ENCODE results near the gene CD200R1. TPM values are rescaled to one million over a fixed set of nuclear protein-coding genes. Genes with fewer than 3 reads are reported as not detected.

Gene CD200R1
- total and polyA plus RNA-seq, 9 of the 15 experiments (the other 6 are each of a cell fraction or from before 2014, with no cell fraction given), result 0.04 to 0.23 (median 0.09) TPM; not detected in 5

- TF ChIP-seq, protein P1, sequence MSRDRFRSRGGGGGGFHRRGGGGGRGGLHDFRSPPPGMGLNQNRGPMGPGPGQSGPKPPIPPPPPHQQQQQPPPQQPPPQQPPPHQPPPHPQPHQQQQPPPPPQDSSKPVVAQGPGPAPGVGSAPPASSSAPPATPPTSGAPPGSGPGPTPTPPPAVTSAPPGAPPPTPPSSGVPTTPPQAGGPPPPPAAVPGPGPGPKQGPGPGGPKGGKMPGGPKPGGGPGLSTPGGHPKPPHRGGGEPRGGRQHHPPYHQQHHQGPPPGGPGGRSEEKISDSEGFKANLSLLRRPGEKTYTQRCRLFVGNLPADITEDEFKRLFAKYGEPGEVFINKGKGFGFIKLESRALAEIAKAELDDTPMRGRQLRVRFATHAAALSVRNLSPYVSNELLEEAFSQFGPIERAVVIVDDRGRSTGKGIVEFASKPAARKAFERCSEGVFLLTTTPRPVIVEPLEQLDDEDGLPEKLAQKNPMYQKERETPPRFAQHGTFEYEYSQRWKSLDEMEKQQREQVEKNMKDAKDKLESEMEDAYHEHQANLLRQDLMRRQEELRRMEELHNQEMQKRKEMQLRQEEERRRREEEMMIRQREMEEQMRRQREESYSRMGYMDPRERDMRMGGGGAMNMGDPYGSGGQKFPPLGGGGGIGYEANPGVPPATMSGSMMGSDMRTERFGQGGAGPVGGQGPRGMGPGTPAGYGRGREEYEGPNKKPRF (IDR thresholded peaks at IDR 0.05; ENCODE audit: low read depth, low read length), result no peak
- TF ChIP-seq, protein P2, sequence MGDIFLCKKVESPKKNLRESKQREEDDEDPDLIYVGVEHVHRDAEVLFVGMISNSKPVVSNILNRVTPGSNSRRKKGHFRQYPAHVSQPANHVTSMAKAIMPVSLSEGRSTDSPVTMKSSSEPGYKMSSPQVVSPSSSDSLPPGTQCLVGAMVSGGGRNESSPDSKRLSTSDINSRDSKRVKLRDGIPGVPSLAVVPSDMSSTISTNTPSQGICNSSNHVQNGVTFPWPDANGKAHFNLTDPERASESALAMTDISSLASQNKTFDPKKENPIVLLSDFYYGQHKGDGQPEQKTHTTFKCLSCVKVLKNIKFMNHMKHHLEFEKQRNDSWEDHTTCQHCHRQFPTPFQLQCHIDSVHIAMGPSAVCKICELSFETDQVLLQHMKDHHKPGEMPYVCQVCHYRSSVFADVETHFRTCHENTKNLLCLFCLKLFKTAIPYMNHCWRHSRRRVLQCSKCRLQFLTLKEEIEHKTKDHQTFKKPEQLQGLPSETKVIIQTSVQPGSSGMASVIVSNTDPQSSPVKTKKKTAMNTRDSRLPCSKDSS (IDR thresholded peaks at IDR 0.05; ENCODE audit: low read depth, partially characterized antibody), result no peak
- peak; percentile 43; the same call in 1 of the 2 replicates for TF ChIP-seq CTBP1 (IDR thresholded peaks at IDR 0.05; ENCODE audit: borderline replicate concordance)
- TF ChIP-seq HMG20B (CRISPR knock-in tag; IDR thresholded peaks at IDR 0.05), result no peak
- TF ChIP-seq POLR2AphosphoS5 (IDR thresholded peaks at IDR 0.05; ENCODE audit: control insufficient read depth, insufficient read depth, low read depth, low read length), result peak; percentile 49; the same call in 1 of the 2 replicates
- TF ChIP-seq, protein P3, sequence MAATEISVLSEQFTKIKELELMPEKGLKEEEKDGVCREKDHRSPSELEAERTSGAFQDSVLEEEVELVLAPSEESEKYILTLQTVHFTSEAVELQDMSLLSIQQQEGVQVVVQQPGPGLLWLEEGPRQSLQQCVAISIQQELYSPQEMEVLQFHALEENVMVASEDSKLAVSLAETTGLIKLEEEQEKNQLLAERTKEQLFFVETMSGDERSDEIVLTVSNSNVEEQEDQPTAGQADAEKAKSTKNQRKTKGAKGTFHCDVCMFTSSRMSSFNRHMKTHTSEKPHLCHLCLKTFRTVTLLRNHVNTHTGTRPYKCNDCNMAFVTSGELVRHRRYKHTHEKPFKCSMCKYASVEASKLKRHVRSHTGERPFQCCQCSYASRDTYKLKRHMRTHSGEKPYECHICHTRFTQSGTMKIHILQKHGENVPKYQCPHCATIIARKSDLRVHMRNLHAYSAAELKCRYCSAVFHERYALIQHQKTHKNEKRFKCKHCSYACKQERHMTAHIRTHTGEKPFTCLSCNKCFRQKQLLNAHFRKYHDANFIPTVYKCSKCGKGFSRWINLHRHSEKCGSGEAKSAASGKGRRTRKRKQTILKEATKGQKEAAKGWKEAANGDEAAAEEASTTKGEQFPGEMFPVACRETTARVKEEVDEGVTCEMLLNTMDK (IDR thresholded peaks at IDR 0.05; ENCODE audit: borderline replicate concordance, insufficient read depth, low read depth, low read length, poor library complexity, severe bottlenecking), result no peak
- no peak for TF ChIP-seq ZNF239 (CRISPR knock-in tag; IDR thresholded peaks at IDR 0.05)
- TF ChIP-seq SP1 (CRISPR knock-in tag; IDR thresholded peaks at IDR 0.05), result no peak
- TF ChIP-seq SETDB1 (IDR thresholded peaks at IDR 0.05; ENCODE audit: low read length), result no peak
- TF ChIP-seq CAMTA2 (CRISPR knock-in tag; conservative IDR thresholded peaks at IDR 0.05), result no peak
- no peak for TF ChIP-seq FOXM1 (IDR thresholded peaks at IDR 0.05; ENCODE audit: low read depth)
- no peak for TF ChIP-seq FOXM1 (CRISPR knock-in tag; IDR thresholded peaks at IDR 0.05; ENCODE audit: low read depth)
- TF ChIP-seq BHLHE40 (IDR thresholded peaks at IDR 0.05; ENCODE audit: low read length), result no peak
- no peak for TF ChIP-seq SMAD3 (CRISPR knock-in tag; conservative IDR thresholded peaks at IDR 0.05)
- TF ChIP-seq ARNT (IDR thresholded peaks at IDR 0.05), result no peak
- TF ChIP-seq ZNF282 (CRISPR knock-in tag; IDR thresholded peaks at IDR 0.05), result no peak
- peak; percentile 62; the same call in 1 of the 2 replicates for TF ChIP-seq GABPB1 (CRISPR knock-in tag; IDR thresholded peaks at IDR 0.05)
- TF ChIP-seq ZZZ3 (IDR thresholded peaks at IDR 0.05), result no peak
- TF ChIP-seq THRB (CRISPR knock-in tag; conservative IDR thresholded peaks at IDR 0.05), result no peak
- TF ChIP-seq HOXB6 (CRISPR knock-in tag; IDR thresholded peaks at IDR 0.05; ENCODE audit: borderline replicate concordance), result no peak
- peak; percentile 53; the same call in 1 of the 2 replicates for TF ChIP-seq ETV1 (tag; conservative IDR thresholded peaks at IDR 0.05; ENCODE audit: low read depth)
Measured at GRCh38 chr3:113019182-113020137, 44.6 kb upstream of the CD200R1 start (continued).

Data from K562 (cell line).